ENCODE data around the gene TMEM130.

TMEM130 gene

GRCh38 chr7:98840722-98841121, 29.1 kb downstream of the TMEM130 start:
- DNase-seq: no peak

GRCh38 chr7:98840096-98840495, 29.7 kb downstream of the TMEM130 start:
- DNase-seq: no peak

- no peak for DNase-seq
These were observed 32.2 kb downstream of the TMEM130 start for GRCh38 chr7:98837630-98837972.

GRCh38 chr7:98836811-98837629, 32.8 kb downstream of the TMEM130 start:
- peak; percentile 81 to 90 for DNase-seq

- DNase-seq: no peak
These were observed 34.9 kb downstream of the TMEM130 start for GRCh38 chr7:98834949-98835348.

- no peak for DNase-seq
These were observed 36.8 kb downstream of the TMEM130 start for GRCh38 chr7:98833022-98833421.

- DNase-seq: no peak
These were observed 38.1 kb downstream of the TMEM130 start for GRCh38 chr7:98831641-98832221.

- DNase-seq: no peak
These were observed 38.8 kb downstream of the TMEM130 start for GRCh38 chr7:98830972-98831548.

GRCh38 chr7:98828368-98828767, 41.4 kb downstream of the TMEM130 start:
- DNase-seq: no peak

- peak; percentile 80 to 89 for DNase-seq
These were observed 42.6 kb downstream of the TMEM130 start for GRCh38 chr7:98827258-98827657.

- peak; percentile 96 to 99 for DNase-seq
These were observed 43.0 kb downstream of the TMEM130 start for GRCh38 chr7:98826811-98827231.

- DNase-seq: no peak
These were observed 43.4 kb downstream of the TMEM130 start for GRCh38 chr7:98826387-98826786.

- DNase-seq: no peak
These were observed 46.6 kb downstream of the TMEM130 start for GRCh38 chr7:98823226-98823625.

- no peak for DNase-seq
These were observed 48.5 kb downstream of the TMEM130 start for GRCh38 chr7:98821348-98821747.

GRCh38 chr7:98816967-98817710, 52.7 kb downstream of the TMEM130 start:
- no peak for DNase-seq

- DNase-seq: no peak
These were observed 53.6 kb downstream of the TMEM130 start for GRCh38 chr7:98816241-98816640.

GRCh38 chr7:98815313-98815712, 54.5 kb downstream of the TMEM130 start:
- DNase-seq: no peak

GRCh38 chr7:98811299-98811698, 58.5 kb downstream of the TMEM130 start:
- DNase-seq: no peak

GRCh38 chr7:98810153-98810802, 59.5 kb downstream of the TMEM130 start:
- DNase-seq: peak; percentile 99 to 100

- no peak for DNase-seq
These were observed 60.9 kb downstream of the TMEM130 start for GRCh38 chr7:98808751-98809460.

GRCh38 chr7:98807068-98808048, 62.5 kb downstream of the TMEM130 start:
- no peak for DNase-seq

Data from NCI-H524 (cell line).